SK-N-SH treated with all-trans-retinoic acid at 6 μM for 48 hours (cell line): ENCODE data around the gene NCKAP5.

ENCODE experiments used
- ATAC-seq: fragments of 200-7000 bp; cut with Tn5 transposase; 3 replicates; pipeline ENCODE4 v1.9.1; 2020; ENCODE audit warnings: mild to moderate bottlenecking, moderate library complexity
- ARNTL ChIP-seq: fragments of 450-650 bp; formaldehyde crosslinking; IDR thresholded peaks from 2 replicates; pipeline ENCODE4 v1.5.0; 2020; ENCODE audit warnings: low read depth, mild to moderate bottlenecking, moderate library complexity, borderline replicate concordance
- BACH2 ChIP-seq: fragments of 250-450 bp; sonication (Bioruptor Pico); IDR thresholded peaks from 2 replicates; pipeline ENCODE4 v1.9.0; 2021; ENCODE audit warnings: mild to moderate bottlenecking, borderline replicate concordance
- CREB5 ChIP-seq: fragments of 250-450 bp; sonication (Bioruptor Pico); IDR thresholded peaks from 2 replicates; pipeline ENCODE4 v1.5.1; 2020; ENCODE audit warnings: low read depth, mild to moderate bottlenecking, moderate library complexity
- CSDC2 ChIP-seq: fragments of 250-450 bp; sonication (Bioruptor Pico); IDR thresholded peaks from 2 replicates; pipeline ENCODE4 v1.5.0; 2020; ENCODE audit warnings: mild to moderate bottlenecking, moderate library complexity
- CSRNP3 ChIP-seq: fragments of 250-450 bp; sonication (Bioruptor Pico); IDR thresholded peaks from 2 replicates; pipeline ENCODE4 v1.5.1; 2021; ENCODE audit warnings: mild to moderate bottlenecking, moderate library complexity
- ESRRG ChIP-seq: fragments of 250-450 bp; sonication (Bioruptor Pico); IDR thresholded peaks from 2 replicates; pipeline ENCODE4 v1.6.1; 2021; ENCODE audit warnings: mild to moderate bottlenecking
- GLIS3 ChIP-seq: fragments of 250-450 bp; sonication (Bioruptor Pico); IDR thresholded peaks from 2 replicates; pipeline ENCODE4 v1.5.0; 2020; ENCODE audit warnings: mild to moderate bottlenecking, moderate library complexity
- ISL1 ChIP-seq: fragments of 250-450 bp; sonication (Bioruptor Pico); IDR thresholded peaks from 2 replicates; pipeline ENCODE4 v2.1.2; 2022; ENCODE audit warnings: mild to moderate bottlenecking, moderate library complexity
- OSR1 ChIP-seq: fragments of 250-450 bp; sonication (Bioruptor Pico); IDR thresholded peaks from 2 replicates; pipeline ENCODE4 v1.8.0; 2022; ENCODE audit warnings: moderate library complexity, mild to moderate bottlenecking, inconsistent platforms
- PATZ1 ChIP-seq: fragments of 250-450 bp; sonication (Bioruptor Pico); IDR thresholded peaks from 2 replicates; pipeline ENCODE4 v1.8.0; 2020; ENCODE audit warnings: mild to moderate bottlenecking, moderate library complexity, borderline replicate concordance
- POU6F1 ChIP-seq: fragments of 250-450 bp; sonication (Bioruptor Pico); IDR thresholded peaks from 2 replicates; pipeline ENCODE4 v1.8.0; 2021; ENCODE audit warnings: low read depth, mild to moderate bottlenecking, moderate library complexity, borderline replicate concordance
- PPARA ChIP-seq: fragments of 250-450 bp; sonication (Bioruptor Pico); IDR thresholded peaks from 2 replicates; pipeline ENCODE4 v1.5.0; 2020; ENCODE audit warnings: mild to moderate bottlenecking, borderline replicate concordance
- RARB ChIP-seq: fragments of 250-450 bp; sonication (Bioruptor Pico); IDR thresholded peaks from 2 replicates; pipeline ENCODE4 v1.8.0; 2021; ENCODE audit warnings: mild to moderate bottlenecking, moderate library complexity
- SNAI2 ChIP-seq: fragments of 250-450 bp; sonication (Bioruptor Pico); IDR thresholded peaks from 2 replicates; pipeline ENCODE4 v1.5.0; 2020; ENCODE audit warnings: mild to moderate bottlenecking, moderate library complexity
- TSHZ2 ChIP-seq: fragments of 250-450 bp; sonication (Bioruptor Pico); IDR thresholded peaks from 2 replicates; pipeline ENCODE4 v1.5.0; 2020; ENCODE audit warnings: mild to moderate bottlenecking, moderate library complexity
- ZC3H10 ChIP-seq: fragments of 250-450 bp; sonication (Bioruptor Pico); IDR thresholded peaks from 2 replicates; pipeline ENCODE4 v1.5.1; 2021; ENCODE audit warnings: mild to moderate bottlenecking, moderate library complexity
- ZFP3 ChIP-seq: fragments of 250-450 bp; sonication (Bioruptor Pico); IDR thresholded peaks from 2 replicates; pipeline ENCODE4 v1.5.0; 2020; ENCODE audit warnings: mild to moderate bottlenecking, moderate library complexity
- ZFP30 ChIP-seq: fragments of 450-650 bp; formaldehyde crosslinking; IDR thresholded peaks from 2 replicates; pipeline ENCODE4 v1.5.0; 2022; ENCODE audit warnings: mild to moderate bottlenecking, moderate library complexity
- ZNF565 ChIP-seq: fragments of 450-650 bp; formaldehyde crosslinking; conservative IDR thresholded peaks from 2 replicates; pipeline ENCODE4 v1.5.0; 2020; ENCODE audit warnings: low read depth, mild to moderate bottlenecking, moderate library complexity
- ZNF70 ChIP-seq: fragments of 450-650 bp; formaldehyde crosslinking; IDR thresholded peaks from 2 replicates; pipeline ENCODE4 v1.5.0; 2020; ENCODE audit warnings: mild to moderate bottlenecking, moderate library complexity
- ZNF8 ChIP-seq: fragments of 450-650 bp; formaldehyde crosslinking; IDR thresholded peaks from 2 replicates; pipeline ENCODE4 v1.5.0; 2020; ENCODE audit warnings: mild to moderate bottlenecking, moderate library complexity

The NCKAP5 gene

GRCh38 chr2:133525613-133526529 is 42.4 kb downstream of the NCKAP5 start (continued):
- no peak for TF ChIP-seq POU6F1 (CRISPR knock-in tag)
- TF ChIP-seq RARB: no peak
- no peak for TF ChIP-seq PATZ1
- TF ChIP-seq ESRRG (CRISPR knock-in tag): no peak
- no peak for TF ChIP-seq OSR1
- no peak for TF ChIP-seq CREB5
- no peak for TF ChIP-seq GLIS3 (CRISPR knock-in tag)

- no peak for ATAC-seq
- TF ChIP-seq OSR1 (no peak), PPARA (no peak), ZNF8 (CRISPR knock-in tag) (no peak), ARNTL (CRISPR knock-in tag) (no peak), ISL1 (no peak), ZFP30 (no peak)
Observed at GRCh38 chr2:133525090-133525489, 43.2 kb downstream of the NCKAP5 start.

GRCh38 chr2:133523406-133523805 is 44.9 kb downstream of the NCKAP5 start:
- no peak for ATAC-seq
- no peak for TF ChIP-seq GLIS3 (CRISPR knock-in tag)
- no peak for TF ChIP-seq ZFP3 (CRISPR knock-in tag)
- no peak for TF ChIP-seq ZNF70 (CRISPR knock-in tag)
- no peak for TF ChIP-seq ZC3H10 (CRISPR knock-in tag)
- no peak for TF ChIP-seq POU6F1 (CRISPR knock-in tag)
- no peak for TF ChIP-seq ZNF565 (CRISPR knock-in tag)
- TF ChIP-seq PPARA: no peak
- TF ChIP-seq BACH2 (CRISPR knock-in tag): no peak
- no peak for TF ChIP-seq PATZ1
- TF ChIP-seq CREB5: no peak
- TF ChIP-seq TSHZ2 (CRISPR knock-in tag): no peak
- TF ChIP-seq CSRNP3 (CRISPR knock-in tag): no peak
- no peak for TF ChIP-seq ZFP30
- no peak for TF ChIP-seq CSDC2 (CRISPR knock-in tag)
- no peak for TF ChIP-seq SNAI2 (CRISPR knock-in tag)
- TF ChIP-seq ESRRG (CRISPR knock-in tag): no peak
- no peak for TF ChIP-seq OSR1
- TF ChIP-seq RARB: no peak
- no peak for TF ChIP-seq ISL1
